ENCODE data around the gene SLC38A5. TPM values are rescaled to one million over a fixed set of nuclear protein-coding genes. Genes with fewer than 3 reads are reported as not detected.

SLC38A5 gene
- total RNA-seq, 1 experiment from 2014 or later = 54.6 TPM

GRCh38 chrX:48513670-48514069, 43.6 kb upstream of the SLC38A5 start (continued):
- TF ChIP-seq REST (IDR thresholded peaks at IDR 0.05; ENCODE audit: low read depth) (no peak), RAD21 (IDR thresholded peaks at IDR 0.05; ENCODE audit: low read depth) (no peak), ELF1 (IDR thresholded peaks at IDR 0.05; ENCODE audit: borderline replicate concordance, low read depth) (no peak), FOSL1 (IDR thresholded peaks at IDR 0.05; ENCODE audit: low read depth) (no peak), SRF (IDR thresholded peaks at IDR 0.05; ENCODE audit: low read depth) (no peak)

- H3K9ac ChIP-seq (ENCODE audit: low read length) = no peak overlapping the region
- no peak for DNase-seq (ENCODE audit: low read depth, low spot score)
- no peak overlapping the region for H3K27ac ChIP-seq (ENCODE audit: low read depth, low read length)
- H3K36me3 ChIP-seq (ENCODE audit: control insufficient read depth in 1 of 2, insufficient read depth in 2 of 2, low read length in 2 of 2) = no peaks in the 10 kb centered on the region
- TF ChIP-seq SRF (IDR thresholded peaks at IDR 0.05; ENCODE audit: low read depth) = no peak
- TF ChIP-seq SP1 (IDR thresholded peaks at IDR 0.05; ENCODE audit: low read depth) = no peak
- TF ChIP-seq SIN3A (IDR thresholded peaks at IDR 0.05; ENCODE audit: low read depth) = no peak
- TF ChIP-seq ZFX (IDR thresholded peaks at IDR 0.05) = no peak
- no peak for TF ChIP-seq EGR1 (IDR thresholded peaks at IDR 0.05; ENCODE audit: low read depth)
- TF ChIP-seq JUND (IDR thresholded peaks at IDR 0.05) = no peak
- no peak for TF ChIP-seq RAD21 (IDR thresholded peaks at IDR 0.05; ENCODE audit: low read depth)
- no peak for TF ChIP-seq ZBTB33 (IDR thresholded peaks at IDR 0.05; ENCODE audit: extremely low read depth, insufficient replicate concordance, low read length)
- no peak for TF ChIP-seq EZH2phosphoT487 (IDR thresholded peaks at IDR 0.05; ENCODE audit: borderline replicate concordance)
- TF ChIP-seq REST (IDR thresholded peaks at IDR 0.05; ENCODE audit: low read depth) = no peak
- no peak for TF ChIP-seq FOSL1 (IDR thresholded peaks at IDR 0.05; ENCODE audit: low read depth)
- no peaks in the 10 kb centered on the region for H3K79me2 ChIP-seq (ENCODE audit: insufficient read depth, low read length)
- no peaks in the 10 kb centered on the region for H4K20me1 ChIP-seq (ENCODE audit: insufficient read depth)
- no peaks in the 10 kb centered on the region for H3K27me3 ChIP-seq (ENCODE audit: insufficient read depth, low read length)
- no peaks in the 10 kb centered on the region for H3K9me2 ChIP-seq (ENCODE audit: insufficient read depth)
- POLR2A ChIA-PET = no interaction called here
- RAD21 ChIA-PET (ENCODE audit: low non-redundant PET in 1 of 2, low total read pairs in 2 of 2, uncharacterized antibody in 2 of 2, unreplicated experiment in 2 of 2) = no interaction called here
- H3K4me2 ChIP-seq (ENCODE audit: low read length) = no peak overlapping the region
- H3K4me3 ChIP-seq (replicated peaks in 1 of 2; ENCODE audit: low read depth in 1 of 2, low read length in 2 of 2) = no peak overlapping the region
- CTCF ChIA-PET = no interaction called here
- H3K9me3 ChIP-seq (ENCODE audit: control insufficient read depth in 1 of 2, insufficient read depth in 1 of 2, low read depth in 1 of 2, low read length in 2 of 2) = no peaks in the 10 kb centered on the region
- BruUV-seq (replicated peaks) = no TSS peak
- peaks cover 6 to 8% of the 10 kb centered on the region in 2 experiments; a peak in 2 of 4 replicates for H3K4me1 ChIP-seq (ENCODE audit: control insufficient read depth in 1 of 2, insufficient read depth in 2 of 2, low read length in 2 of 2)
- H2AFZ ChIP-seq (ENCODE audit: low read depth, low read length, poor library complexity, severe bottlenecking) = no peak overlapping the region
- ATAC-seq = no peak
- intact Hi-C loops (cut with micrococcal nuclease) = no loop called here
Measured at GRCh38 chrX:48512371-48512935, 42.4 kb upstream of the SLC38A5 start.
